Fibroblast of mammary gland (primary cell): ENCODE data around the gene SPATA20.

Experiments used
- DNase-seq: peaks from one replicate; pipeline ENCODE4 v3.0.0-alpha.2; 2010; ENCODE audit warnings: low read depth
- H3K4me3 ChIP-seq: 2 replicates; pipeline ENCODE4 v1.5.1; 2011; ENCODE audit warnings: low read depth, mild to moderate bottlenecking, low read length, moderate library complexity; ENCODE audit not compliant: control insufficient read depth
- CTCF ChIP-seq: conservative IDR thresholded peaks from 2 replicates; pipeline ENCODE4 v1.5.1; 2011; ENCODE audit warnings: low read depth, low read length, inconsistent platforms; ENCODE audit not compliant: control insufficient read depth, insufficient read depth

The SPATA20 gene

GRCh38 chr17:50505591-50506130, 41.3 kb upstream of the SPATA20 start:
- no peak for TF ChIP-seq CTCF
- H3K4me3 ChIP-seq = no peak overlapping the region
- no peak for DNase-seq

- TF ChIP-seq CTCF = no peak
- no peak overlapping the region for H3K4me3 ChIP-seq
- no peak for DNase-seq
These were observed 40.7 kb upstream of the SPATA20 start for GRCh38 chr17:50506298-50506697.

- TF ChIP-seq CTCF = no peak
- peak; percentile 68 for DNase-seq
- H3K4me3 ChIP-seq = peak within 1 kb of the TSS; percentile 42
These were observed 39.0 kb upstream of the SPATA20 start, which contains the start of gene MYCBPAP for GRCh38 chr17:50507871-50508572. Gene MYCBPAP (plus strand): TSS chr17:50508439. CDS start chr17:50508675, 236 bp downstream.

- DNase-seq = no peak
- peak overlapping the region; percentile 42 for H3K4me3 ChIP-seq
- TF ChIP-seq CTCF = no peak
These were observed 38.2 kb upstream of the SPATA20 start for GRCh38 chr17:50508573-50509460.

- H3K4me3 ChIP-seq = no peak overlapping the region
- TF ChIP-seq CTCF = no peak
- peak; percentile 46 for DNase-seq
These were observed 35.9 kb upstream of the SPATA20 start for GRCh38 chr17:50511058-50511457.

- DNase-seq = peak; percentile 38
- H3K4me3 ChIP-seq = no peak overlapping the region
- TF ChIP-seq CTCF = no peak
These were observed 33.5 kb upstream of the SPATA20 start for GRCh38 chr17:50513495-50513894.
